NCI-H226 (cell line): ENCODE data around the gene EHF.

ENCODE experiments used
- DNase-seq: peaks from one replicate; pipeline ENCODE4 v3.0.0-alpha.2; 2015

EHF gene

GRCh38 chr11:34602245-34602644 is 18.6 kb upstream of the EHF start:
- no peak for DNase-seq

GRCh38 chr11:34603129-34604001 is 17.5 kb upstream of the EHF start:
- no peak for DNase-seq

DNA sequence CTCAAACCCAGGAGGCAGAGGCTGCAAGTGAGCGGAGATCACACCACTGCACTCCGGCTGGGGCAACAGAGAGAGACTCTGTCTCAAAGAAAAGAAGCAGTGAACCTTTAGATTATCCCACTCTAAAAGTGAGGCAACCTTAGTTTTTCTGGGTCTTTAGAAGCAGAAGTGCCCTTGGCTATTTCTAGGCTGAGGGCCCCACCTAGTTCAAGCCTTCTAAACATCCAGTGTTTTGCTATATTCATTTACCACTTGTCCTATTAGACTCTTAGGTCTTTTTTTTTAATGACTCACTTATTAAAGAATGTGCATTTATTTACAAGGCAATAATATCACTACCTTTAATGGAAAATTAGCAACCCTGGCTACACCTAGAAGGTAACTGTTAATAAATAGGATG is 16.7 kb upstream of the EHF start:
- no peak for DNase-seq

DNA sequence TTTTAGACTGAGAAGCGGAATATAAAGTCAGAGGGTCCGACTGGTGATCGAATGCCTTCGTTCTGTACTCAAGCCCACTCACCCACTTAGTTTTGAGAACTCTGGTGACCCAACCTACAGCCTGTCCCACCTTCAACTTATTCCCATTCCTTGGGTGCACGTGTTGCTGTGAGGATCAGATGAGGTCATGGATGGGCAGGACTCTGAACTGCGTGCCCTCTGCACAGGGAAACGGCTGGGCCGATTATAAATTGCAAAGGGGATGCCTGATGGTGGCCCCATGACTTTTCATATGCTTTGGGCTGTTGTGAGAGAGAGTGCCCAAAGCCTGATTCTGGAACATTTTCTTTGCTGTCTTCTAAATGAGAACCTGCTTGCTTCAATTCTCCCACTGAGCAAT is 16.0 kb upstream of the EHF start:
- no peak for DNase-seq

DNA sequence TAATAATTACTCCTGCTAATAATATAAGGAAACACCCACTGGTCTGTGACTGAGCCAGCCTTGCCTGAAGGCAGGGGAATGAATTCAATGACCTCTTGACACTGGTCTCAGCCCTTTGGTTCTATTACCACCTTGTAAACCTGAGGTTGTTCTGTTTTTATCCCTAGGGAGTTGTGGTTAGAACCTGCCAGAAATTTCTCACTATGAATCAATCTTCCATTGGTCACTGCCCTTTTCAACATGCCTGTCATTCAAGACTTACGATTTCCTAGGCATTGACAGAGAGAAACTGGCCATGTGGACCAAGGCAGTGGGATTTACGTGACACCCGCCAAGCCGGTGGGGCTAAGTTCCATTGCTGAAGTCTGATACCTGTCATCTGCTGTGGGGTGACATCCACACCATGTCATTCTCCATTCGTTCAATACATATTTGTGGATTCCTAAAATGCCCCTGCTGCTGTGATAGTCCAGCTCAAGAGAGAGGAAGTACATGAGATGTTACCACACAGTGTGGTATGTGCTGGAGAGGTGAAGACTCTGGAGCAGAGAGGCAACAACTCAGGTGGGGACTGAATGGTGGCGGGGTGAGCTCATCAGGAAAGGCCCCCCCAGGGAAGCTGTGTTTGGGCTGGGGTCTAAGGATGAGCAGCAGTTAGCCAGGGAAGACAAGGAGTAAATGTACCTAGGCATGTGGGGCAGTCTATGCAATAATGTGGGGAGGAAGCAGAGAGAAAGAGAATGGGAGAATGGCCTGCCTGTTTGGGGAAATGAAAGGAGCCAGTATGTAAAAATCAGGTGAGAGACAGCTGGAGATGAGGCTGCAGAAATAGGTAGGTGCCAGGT is 15.2 kb upstream of the EHF start:
- DNase-seq: no peak

- no peak for DNase-seq
These were observed 14.4 kb upstream of the EHF start for GRCh38 chr11:34606326-34607120.

DNA sequence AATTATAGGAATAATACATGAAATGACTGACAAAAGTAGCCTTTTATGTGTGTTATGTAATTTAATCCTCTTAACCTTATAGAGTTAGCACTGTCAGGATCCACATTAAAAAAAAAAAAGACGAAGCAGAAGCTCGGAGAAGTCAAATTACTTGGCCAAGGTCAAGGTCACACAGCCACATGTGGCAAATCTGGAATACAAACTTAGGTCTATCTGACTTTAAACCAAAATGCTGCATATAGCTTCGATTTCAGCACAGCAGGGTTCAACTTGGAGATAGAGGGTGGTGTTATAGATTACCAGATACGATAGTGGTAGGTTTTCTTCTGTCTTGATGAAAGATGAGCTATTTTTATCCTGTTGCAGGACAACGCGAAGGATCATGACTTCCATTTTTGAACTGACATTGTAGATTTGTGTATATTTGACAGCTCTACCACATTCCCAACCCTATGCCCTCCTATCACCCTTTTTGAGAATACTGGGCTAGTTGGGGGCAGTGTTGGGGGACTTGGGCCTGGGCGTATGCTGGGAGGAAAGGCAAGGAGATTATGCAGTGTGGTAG is 11.6 kb upstream of the EHF start:
- no peak for DNase-seq

GRCh38 chr11:34609850-34610249 is 11.0 kb upstream of the EHF start:
- no peak for DNase-seq

GRCh38 chr11:34610324-34611041 is 10.4 kb upstream of the EHF start:
- DNase-seq: no peak

- no peak for DNase-seq
These were observed 7.9 kb upstream of the EHF start for GRCh38 chr11:34613015-34613414.

DNA sequence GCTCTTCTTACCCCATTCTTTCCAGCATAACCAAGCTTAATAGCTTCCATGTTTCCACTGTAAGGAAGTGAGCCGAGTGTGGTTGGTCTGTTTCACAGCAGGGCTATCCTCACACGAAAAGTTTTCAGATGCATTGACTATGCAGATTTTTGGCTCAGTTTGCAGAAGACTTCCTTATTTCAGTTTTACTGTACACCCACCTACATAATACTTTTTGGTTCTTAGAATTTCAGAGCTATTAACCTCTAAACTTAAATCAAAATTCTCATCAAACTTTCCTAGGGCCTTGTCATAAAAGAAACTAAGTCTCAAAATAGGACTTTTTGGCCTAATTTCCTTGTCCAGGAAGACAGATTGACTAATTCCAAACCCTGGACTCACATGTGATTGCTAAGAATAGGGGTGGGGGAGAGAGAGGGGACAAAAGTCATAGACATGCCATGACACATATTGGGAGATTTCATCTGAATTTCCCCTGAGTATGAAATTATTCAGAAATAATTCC is 7.3 kb upstream of the EHF start:
- no peak for DNase-seq

DNA sequence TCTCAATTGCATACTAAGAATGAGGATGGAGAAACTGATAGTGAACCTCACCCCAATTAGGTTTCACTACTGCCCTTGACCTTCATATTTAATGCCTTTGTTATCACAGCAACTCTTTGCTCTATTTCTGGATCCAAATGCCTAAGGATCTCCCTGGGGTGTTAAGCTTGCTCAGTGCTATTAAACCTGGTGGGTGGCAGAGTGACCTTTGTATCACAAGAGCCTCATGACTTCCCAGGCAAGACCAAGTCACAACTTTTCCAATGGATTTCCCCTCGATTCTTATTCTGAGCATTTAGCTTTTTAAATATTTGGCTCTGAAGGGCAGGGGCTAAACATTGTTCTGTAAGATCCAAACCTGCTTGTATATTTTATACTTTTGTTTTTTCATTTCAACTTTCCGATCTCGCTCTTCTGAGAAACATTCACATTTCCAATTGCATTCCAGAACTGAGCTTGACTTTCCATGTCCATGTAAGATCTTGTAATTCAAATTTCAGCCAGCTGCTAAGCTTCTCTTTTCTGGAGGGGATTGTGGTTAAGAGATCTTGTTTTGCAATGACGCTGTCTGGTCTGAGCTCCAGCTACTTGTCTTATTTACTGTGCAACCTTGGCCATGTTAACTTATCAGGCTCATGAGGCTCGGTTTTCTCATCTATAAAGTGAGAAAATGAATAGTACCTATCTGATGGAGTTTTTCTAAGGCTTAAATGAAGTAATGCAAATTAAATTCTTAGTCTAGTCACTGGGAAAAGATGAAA is 6.4 kb upstream of the EHF start:
- no peak for DNase-seq

DNA sequence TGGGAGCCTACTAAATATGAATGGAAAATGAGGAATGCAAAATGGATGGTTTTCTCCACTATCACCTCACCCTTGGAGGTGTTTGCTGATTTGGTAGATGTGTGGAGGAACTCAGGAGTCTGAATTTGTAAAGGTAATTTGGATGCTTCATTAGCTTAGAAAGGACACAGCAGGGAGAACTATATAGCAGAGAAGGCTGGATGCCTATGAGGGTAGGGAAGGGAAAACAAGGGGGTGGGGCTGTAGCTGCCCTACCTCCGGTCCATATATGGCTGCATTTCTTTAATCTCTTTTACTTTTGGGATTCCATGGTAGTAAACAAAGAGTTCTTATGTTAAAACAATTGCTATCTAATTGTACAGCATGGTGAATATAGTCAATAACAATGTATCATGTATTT is 4.8 kb upstream of the EHF start:
- no peak for DNase-seq

DNA sequence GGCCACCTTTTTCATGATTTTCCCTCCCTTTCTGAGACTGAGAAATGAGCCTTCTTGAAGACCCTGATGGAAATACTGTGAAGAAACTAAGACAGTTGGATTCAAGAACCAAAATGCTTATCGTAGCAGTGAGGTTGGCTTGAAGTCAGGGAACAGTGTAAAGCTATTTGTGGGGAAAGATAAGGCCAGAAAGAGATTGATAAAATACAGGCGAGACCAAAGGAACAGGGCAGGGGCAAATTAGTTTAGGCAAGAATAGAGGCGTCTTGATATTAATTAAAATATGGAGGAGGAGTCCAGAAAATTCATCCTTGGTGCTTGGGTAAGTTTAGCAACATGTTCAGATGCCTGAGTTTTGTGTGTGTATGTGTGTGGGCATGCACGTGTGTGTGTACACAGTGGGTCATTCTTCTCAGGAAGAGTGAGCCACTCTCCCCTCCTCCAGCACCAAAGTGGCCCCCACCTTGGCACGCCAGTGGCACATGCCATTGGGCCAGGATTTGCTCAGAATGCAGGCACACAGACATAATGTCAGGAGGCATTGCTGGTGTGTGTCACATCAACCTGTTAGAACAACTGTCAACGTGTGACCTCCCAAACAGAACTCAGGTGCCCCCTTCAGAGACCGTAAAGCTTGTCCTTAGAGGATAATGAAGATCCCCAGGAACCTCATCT is 3.9 kb upstream of the EHF start:
- DNase-seq: no peak

GRCh38 chr11:34618406-34618805 is 2.5 kb upstream of the EHF start:
- no peak for DNase-seq

DNA sequence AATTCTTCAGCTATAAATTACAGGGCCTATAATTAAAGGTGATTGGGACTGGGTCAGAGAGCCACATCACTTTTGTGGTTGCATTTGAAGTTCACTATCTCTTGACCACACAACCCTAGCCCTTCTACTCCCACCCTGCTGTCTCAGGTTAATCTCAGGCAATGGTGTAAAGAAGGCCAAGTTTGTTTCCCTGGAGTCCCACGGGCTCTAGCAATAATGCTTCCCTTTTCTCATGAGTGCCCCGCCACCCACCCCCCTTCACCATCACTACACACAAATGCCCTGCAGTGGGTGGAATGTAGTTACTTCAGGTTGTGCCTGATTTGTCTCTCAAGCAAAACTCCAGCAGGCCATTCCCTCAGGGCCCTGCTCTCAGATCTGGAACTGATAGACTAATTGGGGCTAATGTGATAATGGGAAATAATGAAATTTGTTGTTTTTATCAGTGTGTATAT is 1.8 kb upstream of the EHF start:
- DNase-seq: no peak

DNA sequence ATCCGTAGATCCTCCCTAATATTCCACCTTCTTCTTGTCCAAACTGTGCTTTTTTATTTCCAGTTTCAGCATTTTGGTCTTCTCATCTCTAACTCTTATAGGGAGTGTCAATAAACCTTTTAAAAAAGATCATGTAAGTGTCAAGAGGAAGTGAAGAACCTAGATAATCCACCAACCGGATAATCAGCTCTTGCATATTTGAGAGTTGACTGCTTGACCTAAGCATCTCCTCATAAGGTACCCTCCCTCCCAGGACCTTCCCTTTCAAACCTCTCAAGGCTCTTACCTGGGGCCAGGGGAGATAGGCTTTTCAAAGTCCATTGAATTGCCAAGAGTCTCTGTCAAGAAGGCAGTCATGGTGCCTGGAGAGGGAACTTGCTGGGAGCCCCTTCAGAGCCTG is 691 bp upstream of the EHF start:
- no peak for DNase-seq

DNA sequence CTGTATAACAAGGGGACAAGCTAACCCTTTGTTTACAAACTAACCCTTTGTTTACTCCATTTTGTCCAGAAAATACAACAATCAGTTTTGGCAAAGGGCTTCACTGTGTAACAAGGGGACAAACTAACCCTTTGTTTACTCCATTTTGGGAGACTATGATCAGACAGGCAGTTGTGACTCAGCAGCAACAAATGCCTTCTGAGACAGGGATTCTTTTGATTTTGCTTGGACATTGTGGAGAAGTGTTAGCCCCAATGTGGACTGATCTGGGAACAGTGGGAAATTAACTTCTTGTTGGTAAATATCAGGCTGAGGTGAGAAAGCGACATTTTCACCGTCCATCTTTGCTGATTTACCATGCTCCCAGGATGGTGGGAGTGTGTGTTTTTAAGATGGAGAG is 983 bp downstream of the EHF start:
- no peak for DNase-seq

DNA sequence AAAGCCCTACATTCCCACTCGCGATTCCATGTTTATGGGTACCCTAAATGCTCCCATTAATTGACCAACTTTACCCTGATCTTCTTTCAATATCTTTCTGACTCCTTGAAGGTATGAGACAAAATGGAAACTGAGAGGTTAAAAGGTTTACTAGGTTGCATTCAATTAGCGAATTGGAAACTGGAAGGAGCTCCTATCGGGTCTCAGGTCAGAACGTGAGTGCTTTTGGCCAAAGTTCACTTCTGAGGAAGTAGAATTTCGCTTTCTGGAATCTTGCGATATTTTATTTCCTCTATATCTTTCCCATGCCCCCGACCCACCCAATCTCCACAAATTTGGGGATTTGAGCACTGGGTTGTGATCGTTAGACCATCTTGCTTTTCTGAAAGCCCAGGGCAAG is 2.6 kb downstream of the EHF start:
- no peak for DNase-seq

DNA sequence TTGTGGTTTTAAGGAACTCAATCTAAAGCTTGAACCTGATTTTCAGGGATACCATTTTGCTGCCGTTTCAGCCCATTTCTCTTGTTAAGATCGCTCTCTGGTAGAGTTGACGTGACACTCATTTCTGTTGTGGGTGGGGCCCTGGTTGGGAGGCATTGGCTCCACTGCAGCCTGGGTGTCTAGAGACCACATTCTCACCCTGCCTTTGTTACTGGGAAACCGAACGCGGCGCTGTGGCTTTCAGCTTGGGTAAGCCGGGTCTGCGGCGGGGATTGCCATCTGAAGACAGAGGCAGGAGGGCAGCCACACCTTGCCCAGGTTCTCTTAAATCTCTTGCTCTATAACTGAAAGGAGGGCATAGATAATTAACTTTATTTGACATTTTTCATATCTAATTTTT is 3.2 kb downstream of the EHF start:
- DNase-seq: no peak

- DNase-seq: no peak
These were observed 4.7 kb downstream of the EHF start for GRCh38 chr11:34625576-34625975.
